Smooth muscle cell of bladder (primary cell): Measurements from ENCODE around the gene SNRPA. TPM values are rescaled to one million over a fixed set of nuclear protein-coding genes. Genes with fewer than 3 reads are reported as not detected.

Experiments used
- total RNA-seq: library from RNA; depleted of rRNA; stranded (reverse); fragments of >200 nt; gene quantifications from 2 replicates; pipeline ENCODE4 v1.2.3, GENCODE V29; 2014

Gene SNRPA
- 33.3 and 61.4 TPM in 2 replicates for total RNA-seq

GRCh38 chr19:40750874-40751537 is at the start of gene SNRPA:
TSS of gene SNRPA (plus strand) at chr19:40751203. CDS start at chr19:40751409, 206 bp downstream.

GRCh38 chr19:40716482-40717324 is 34.3 kb upstream of the SNRPA start, which contains the start of the genes COQ8B and ITPKC:
TSS of gene COQ8B (minus strand) at chr19:40716886. CDS start at chr19:40714632, 2,254 bp downstream.
TSS of gene ITPKC (plus strand) at chr19:40717112. CDS start at chr19:40717136, 24 bp downstream.

DNA sequence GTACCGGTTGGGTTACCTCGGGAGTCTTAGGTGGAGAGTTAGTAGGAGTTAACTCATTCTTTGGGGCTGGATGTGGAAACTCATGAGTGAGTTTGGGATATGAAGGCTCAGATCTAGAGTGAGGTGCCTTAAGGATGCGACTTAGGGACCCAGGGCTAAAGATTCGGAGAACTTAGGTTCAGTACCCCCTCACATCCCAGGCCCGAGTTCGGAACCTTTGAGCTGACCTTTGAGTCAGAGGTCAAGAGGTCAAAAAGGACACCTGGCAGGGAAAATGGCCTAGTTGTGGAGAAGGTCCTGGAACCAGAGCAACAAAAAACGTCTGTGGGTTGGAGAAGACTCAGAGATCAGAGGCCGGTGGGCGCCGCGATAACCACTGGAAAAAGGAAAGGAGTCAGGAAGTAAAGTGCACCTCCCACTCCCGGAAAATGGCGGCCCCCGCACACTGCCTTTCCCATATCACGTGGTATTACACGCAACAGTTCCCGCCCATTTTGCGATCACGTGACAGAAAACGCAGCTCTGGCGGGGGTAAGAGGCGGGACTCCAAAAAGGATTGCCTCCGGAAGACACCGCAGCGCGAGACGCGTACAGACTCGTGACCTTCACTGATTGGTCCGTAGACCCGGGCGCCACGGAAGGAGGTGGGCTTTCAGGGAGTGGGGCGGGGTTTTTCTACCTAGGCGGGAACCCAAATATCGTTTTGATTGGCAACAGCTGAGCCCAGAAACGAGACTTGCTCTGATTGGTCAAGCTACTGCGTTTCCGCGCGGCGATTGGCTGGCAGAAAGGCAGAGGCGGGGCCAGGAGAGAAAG is 737 bp upstream of the SNRPA start, which contains the start of gene ACTMAP:
ACTMAP (minus strand) TSS at position 420 of the 816 bp plus-strand sequence. CDS start 674 bp downstream, outside the sequence.

GRCh38 chr19:40774916-40775631 is 24.1 kb downstream of the SNRPA start, which contains the start of gene MIA:
TSS of gene MIA (plus strand) at chr19:40775521. CDS start at chr19:40775543, 22 bp downstream.

GRCh38 chr19:40777937-40778705 is 27.1 kb downstream of the SNRPA start, which contains the start of gene RAB4B:
TSS of gene RAB4B (plus strand) at chr19:40778247. CDS start at chr19:40778376, 129 bp downstream.

GRCh38 chr19:40798683-40799557 is 47.9 kb downstream of the SNRPA start, which contains the start of gene EGLN2:
TSS of gene EGLN2 (plus strand) at chr19:40799191. CDS start at chr19:40800573, 1,382 bp downstream.

Other genes starting within 250 kb of the SNRPA start
- 13.5 and 17.2 TPM in 2 replicates for gene SHKBP1, start 174.3 kb upstream of the SNRPA start, total RNA-seq
- 20.1 and 36.6 TPM in 2 replicates for gene LTBP4, start 149.8 kb upstream of the SNRPA start, total RNA-seq
- gene NUMBL, start 60.6 kb upstream of the SNRPA start, total RNA-seq, result 12.9 and 19.4 TPM in 2 replicates
- gene COQ8B, start 34.3 kb upstream of the SNRPA start, total RNA-seq, result 28.5 and 36.7 TPM in 2 replicates
- 10.5 and 12.6 TPM in 2 replicates for gene ITPKC, start 34.1 kb upstream of the SNRPA start, total RNA-seq
- 0.37 and 0.57 TPM in 2 replicates for gene ACTMAP, start 726 bp upstream of the SNRPA start, total RNA-seq
- 0.18 TPM in 1 of 2 replicates, not detected in the other for gene MIA, start 24.3 kb downstream of the SNRPA start, total RNA-seq
- 6.3 and 7.1 TPM in 2 replicates for gene RAB4B, start 27.0 kb downstream of the SNRPA start, total RNA-seq
- 70.5 and 73.9 TPM in 2 replicates for gene EGLN2, start 48.0 kb downstream of the SNRPA start, total RNA-seq
- not detected in 2 replicates for gene CYP2A6, start 99.2 kb downstream of the SNRPA start, total RNA-seq
- not detected in 2 replicates for gene CYP2A7, start 131.0 kb downstream of the SNRPA start, total RNA-seq
- not detected in 2 replicates for gene CYP2B6, start 240.1 kb downstream of the SNRPA start, total RNA-seq